Left ventricle myocardium inferior (tissue), 1 donor: ENCODE measurements around the gene BCAS3. TPM values are rescaled to one million over a fixed set of nuclear protein-coding genes. Genes with fewer than 3 reads are reported as not detected.
A peak's percentile ranks its signal among the peaks of the same experiment; 100 is the strongest.

Experiments
- DNase-seq: peaks from one replicate; pipeline ENCODE4 v3.0.0-alpha.2; 2020
- H3K27ac ChIP-seq: fragments of 200-600 bp; replicated peaks from 2 replicates; pipeline ENCODE4 v1.8.0; 2021
- H3K27me3 ChIP-seq: fragments of 200-600 bp; 2 replicates; pipeline ENCODE4 v1.8.0; 2021; ENCODE audit warnings: low read depth
- H3K36me3 ChIP-seq: fragments of 200-600 bp; 2 replicates; pipeline ENCODE4 v1.8.0; 2021
- H3K4me1 ChIP-seq: fragments of 200-600 bp; 2 replicates; pipeline ENCODE4 v1.8.0; 2021
- H3K4me3 ChIP-seq: fragments of 200-600 bp; 2 replicates; pipeline ENCODE4 v1.8.0; 2021; ENCODE audit warnings: mild to moderate bottlenecking, moderate library complexity
- H3K9me3 ChIP-seq: fragments of 200-600 bp; replicated peaks from 2 replicates; pipeline ENCODE4 v1.8.0; 2021
- CTCF ChIP-seq: fragments of 200-600 bp; IDR thresholded peaks from 2 replicates; pipeline ENCODE4 v1.8.0; 2021; ENCODE audit warnings: antibody characterized with exemption, mild to moderate bottlenecking, borderline replicate concordance
- intact Hi-C: fragments of 100-400 bp; cut with micrococcal nuclease; formaldehyde crosslinking; loops from one replicate; pipeline ENCODE4 v1.11.0; 2022
- total RNA-seq: library from RNA; stranded (reverse); fragmentation: NEBNext Ultra II Directional; extraction: Animal tissue kit (Norgen Biotek cat#: 25700); gene quantifications from one replicate; pipeline ENCODE4 v1.2.1, GENCODE V29; 2021
- donor health status: DM: no; HTN: yes; CAD: no; lungs with severe emphysema.

The BCAS3 gene
- total RNA-seq, 1 donor from 2014 or later = 16.5 TPM

GRCh38 chr17:61408151-61409041 lies 730.7 kb downstream of the BCAS3 start:
- peaks cover 5% of the 10 kb centered on the region for H3K36me3 ChIP-seq
- H3K9me3 ChIP-seq = no peaks in the 10 kb centered on the region
- no peak for TF ChIP-seq CTCF
- H3K27ac ChIP-seq = peak overlapping the region; percentile 93
- peak overlapping the region; percentile 77 for H3K4me3 ChIP-seq
- H3K4me1 ChIP-seq = peaks cover 73% of the 10 kb centered on the region
- intact Hi-C loops = loop anchor here (10.0 kb wide), 1 partner anchor 404 kb away; no protein-coding TSS in a partner anchor
- peaks cover 65% of the 10 kb centered on the region for H3K27me3 ChIP-seq
- DNase-seq = no peak

GRCh38 chr17:61409301-61410112 lies 731.9 kb downstream of the BCAS3 start:
- Histone ChIP-seq H3K36me3 (peaks cover 4% of the 10 kb centered on the region), H3K4me3 (peak overlapping the region; percentile 77), H3K9me3 (no peaks in the 10 kb centered on the region), H3K4me1 (peaks cover 73% of the 10 kb centered on the region), H3K27me3 (peaks cover 54% of the 10 kb centered on the region), H3K27ac (peak overlapping the region; percentile 93)
- TF ChIP-seq CTCF = peak; percentile 63
- intact Hi-C loops = loop anchor here (10.0 kb wide), 2 partner anchors 135 to 405 kb away; no protein-coding TSS in a partner anchor
- no peak for DNase-seq

- Histone ChIP-seq H3K4me3 (peak overlapping the region; percentile 77), H3K36me3 (peaks cover 3% of the 10 kb centered on the region), H3K27ac (peak overlapping the region; percentile 93), H3K27me3 (peaks cover 46% of the 10 kb centered on the region), H3K4me1 (peaks cover 72% of the 10 kb centered on the region), H3K9me3 (no peaks in the 10 kb centered on the region)
- peak; percentile 80 for DNase-seq
- TF ChIP-seq CTCF = peak; percentile 63
- intact Hi-C loops = loop anchor here (10.0 kb wide), 1 partner anchor 134 kb away; no protein-coding TSS in a partner anchor
Observed at GRCh38 chr17:61410141-61411010, 732.7 kb downstream of the BCAS3 start.

GRCh38 chr17:61411011-61411260 lies 733.3 kb downstream of the BCAS3 start:
- intact Hi-C loops = loop anchor here (10.0 kb wide), 1 partner anchor 134 kb away; no protein-coding TSS in a partner anchor
- Histone ChIP-seq H3K4me3 (peak overlapping the region; percentile 77), H3K36me3 (no peaks in the 10 kb centered on the region), H3K9me3 (no peaks in the 10 kb centered on the region), H3K27ac (peak overlapping the region; percentile 93), H3K4me1 (peaks cover 68% of the 10 kb centered on the region), H3K27me3 (peaks cover 40% of the 10 kb centered on the region)
- no peak for TF ChIP-seq CTCF
- no peak for DNase-seq
